Stimulated activated memory B cell treated with anti-CD40 and anti-IgM and Interleukin-4, amounts not matched to agents 10 μg/mL and 1 μg/mL and 100 μg/mL, for 72 hours (primary cell): ENCODE data around the gene CTNNA3.
"Not testable (repeated sequence)": the region's sequence is repeated elsewhere in the genome, so short reads cannot be mapped to it uniquely, and the experiment has no call there.

Experiments used
- ATAC-seq: fragments of 150-1000 bp; cut with Tn5 transposase; 2 replicates; pipeline ENCODE4 v1.10.0; 2021
- H3K27ac Mint-ChIP-seq: one replicate; pipeline ENCODE4 v1.8.0; 2022; ENCODE audit warnings: mild to moderate bottlenecking, mixed read lengths
- H3K27me3 Mint-ChIP-seq: one replicate; pipeline ENCODE4 v1.8.0; 2022; ENCODE audit warnings: mixed read lengths
- H3K36me3 Mint-ChIP-seq: one replicate; pipeline ENCODE4 v1.8.0; 2022; ENCODE audit warnings: mixed read lengths
- H3K4me1 Mint-ChIP-seq: one replicate; pipeline ENCODE4 v1.8.0; 2022; ENCODE audit warnings: mixed read lengths
- H3K4me3 Mint-ChIP-seq: one replicate; pipeline ENCODE4 v1.8.0; 2022; ENCODE audit warnings: mild to moderate bottlenecking, moderate library complexity, mixed read lengths
- H3K9me3 Mint-ChIP-seq: one replicate; pipeline ENCODE4 v1.8.0; 2022; ENCODE audit warnings: mixed read lengths

CTNNA3 gene

GRCh38 chr10:67250686-67251085 is 445.3 kb downstream of the CTNNA3 start:
- H3K4me3 Mint-ChIP-seq = no peak overlapping the region
- H3K27ac Mint-ChIP-seq = no peak overlapping the region
- H3K4me1 Mint-ChIP-seq = no peaks in the 10 kb centered on the region
- ATAC-seq = no peak
- peaks cover 4% of the 10 kb centered on the region for H3K9me3 Mint-ChIP-seq
- no peaks in the 10 kb centered on the region for H3K27me3 Mint-ChIP-seq
- no peaks in the 10 kb centered on the region for H3K36me3 Mint-ChIP-seq

GRCh38 chr10:67246066-67246555 is 449.9 kb downstream of the CTNNA3 start:
- H3K4me3 Mint-ChIP-seq = no peak overlapping the region
- no peaks in the 10 kb centered on the region for H3K4me1 Mint-ChIP-seq
- ATAC-seq = no peak
- no peak overlapping the region for H3K27ac Mint-ChIP-seq
- H3K27me3 Mint-ChIP-seq = no peaks in the 10 kb centered on the region
- H3K36me3 Mint-ChIP-seq = no peaks in the 10 kb centered on the region
- H3K9me3 Mint-ChIP-seq = no peaks in the 10 kb centered on the region

GRCh38 chr10:67242528-67242927 is 453.5 kb downstream of the CTNNA3 start:
- Mint-ChIP-seq H3K27me3 (no peaks in the 10 kb centered on the region), H3K4me3 (no peak overlapping the region), H3K36me3 (no peaks in the 10 kb centered on the region)

GRCh38 chr10:67241451-67241850 is 454.5 kb downstream of the CTNNA3 start:
- no peak overlapping the region for H3K27ac Mint-ChIP-seq
- H3K36me3 Mint-ChIP-seq = no peaks in the 10 kb centered on the region
- H3K4me1 Mint-ChIP-seq = no peaks in the 10 kb centered on the region
- no peak overlapping the region for H3K4me3 Mint-ChIP-seq
- ATAC-seq = no peak
- peaks cover 2% of the 10 kb centered on the region for H3K9me3 Mint-ChIP-seq
- no peaks in the 10 kb centered on the region for H3K27me3 Mint-ChIP-seq

More at GRCh38 chr10:67242528-67242927, 453.5 kb downstream of the CTNNA3 start:
- H3K9me3 Mint-ChIP-seq = peaks cover 1% of the 10 kb centered on the region
- ATAC-seq = no peak
- H3K4me1 Mint-ChIP-seq = no peaks in the 10 kb centered on the region
- no peak overlapping the region for H3K27ac Mint-ChIP-seq

- no peak for ATAC-seq
- Mint-ChIP-seq H3K9me3 (peaks cover 2% of the 10 kb centered on the region), H3K4me3 (no peak overlapping the region), H3K27ac (no peak overlapping the region), H3K36me3 (no peaks in the 10 kb centered on the region), H3K27me3 (no peaks in the 10 kb centered on the region), H3K4me1 (no peaks in the 10 kb centered on the region)
These were observed 456.0 kb downstream of the CTNNA3 start for GRCh38 chr10:67239864-67240497.

GRCh38 chr10:67230680-67231500 is 465.1 kb downstream of the CTNNA3 start:
- ATAC-seq, H3K4me1 Mint-ChIP-seq, H3K27ac Mint-ChIP-seq, H3K4me3 Mint-ChIP-seq, H3K9me3 Mint-ChIP-seq, H3K36me3 Mint-ChIP-seq: not testable (repeated sequence)
- H3K27me3 Mint-ChIP-seq = peaks cover 32% of the 10 kb centered on the region

- no peak for ATAC-seq
- peaks cover 9% of the 10 kb centered on the region for H3K9me3 Mint-ChIP-seq
- no peaks in the 10 kb centered on the region for H3K4me1 Mint-ChIP-seq
- no peak overlapping the region for H3K27ac Mint-ChIP-seq
- H3K36me3 Mint-ChIP-seq = no peaks in the 10 kb centered on the region
- no peak overlapping the region for H3K4me3 Mint-ChIP-seq
- H3K27me3 Mint-ChIP-seq = peaks cover 24% of the 10 kb centered on the region
These were observed 470.8 kb downstream of the CTNNA3 start for GRCh38 chr10:67225226-67225625.

- H3K36me3 Mint-ChIP-seq = no peaks in the 10 kb centered on the region
- no peak for ATAC-seq
- H3K27ac Mint-ChIP-seq = no peak overlapping the region
- no peaks in the 10 kb centered on the region for H3K4me1 Mint-ChIP-seq
- H3K27me3 Mint-ChIP-seq = peaks cover 17% of the 10 kb centered on the region
- no peak overlapping the region for H3K4me3 Mint-ChIP-seq
- H3K9me3 Mint-ChIP-seq = peaks cover 9% of the 10 kb centered on the region
These were observed 471.4 kb downstream of the CTNNA3 start for GRCh38 chr10:67224553-67224952.

GRCh38 chr10:67222934-67223333 is 473.1 kb downstream of the CTNNA3 start:
- Mint-ChIP-seq H3K27me3 (peaks cover 5% of the 10 kb centered on the region), H3K4me1 (no peaks in the 10 kb centered on the region), H3K9me3 (peaks cover 8% of the 10 kb centered on the region), H3K27ac (no peak overlapping the region), H3K4me3 (no peak overlapping the region), H3K36me3 (no peaks in the 10 kb centered on the region)
- no peak for ATAC-seq

GRCh38 chr10:67221939-67222494 is 474.0 kb downstream of the CTNNA3 start:
- Mint-ChIP-seq H3K36me3 (no peaks in the 10 kb centered on the region), H3K27ac (no peak overlapping the region), H3K4me3 (no peak overlapping the region), H3K27me3 (no peaks in the 10 kb centered on the region), H3K4me1 (no peaks in the 10 kb centered on the region), H3K9me3 (peaks cover 6% of the 10 kb centered on the region)
- ATAC-seq = no peak

GRCh38 chr10:67211680-67212079 is 484.3 kb downstream of the CTNNA3 start:
- Mint-ChIP-seq H3K27ac (no peak overlapping the region), H3K4me3 (no peak overlapping the region), H3K36me3 (no peaks in the 10 kb centered on the region), H3K4me1 (no peaks in the 10 kb centered on the region), H3K9me3 (no peaks in the 10 kb centered on the region), H3K27me3 (no peaks in the 10 kb centered on the region)
- no peak for ATAC-seq

GRCh38 chr10:67207923-67208322 is 488.1 kb downstream of the CTNNA3 start:
- H3K4me1 Mint-ChIP-seq, H3K27ac Mint-ChIP-seq, H3K4me3 Mint-ChIP-seq, H3K9me3 Mint-ChIP-seq, ATAC-seq, H3K27me3 Mint-ChIP-seq, H3K36me3 Mint-ChIP-seq: not testable (repeated sequence)

- ATAC-seq = no peak
- Mint-ChIP-seq H3K4me3 (no peak overlapping the region), H3K4me1 (peaks cover 6% of the 10 kb centered on the region), H3K36me3 (no peaks in the 10 kb centered on the region), H3K9me3 (peaks cover 2% of the 10 kb centered on the region), H3K27ac (no peak overlapping the region), H3K27me3 (no peaks in the 10 kb centered on the region)
These were observed 495.0 kb downstream of the CTNNA3 start for GRCh38 chr10:67200913-67201564.

- no peaks in the 10 kb centered on the region for H3K4me1 Mint-ChIP-seq
- H3K36me3 Mint-ChIP-seq = no peaks in the 10 kb centered on the region
- ATAC-seq = no peak
- no peaks in the 10 kb centered on the region for H3K9me3 Mint-ChIP-seq
- no peak overlapping the region for H3K27ac Mint-ChIP-seq
- no peaks in the 10 kb centered on the region for H3K27me3 Mint-ChIP-seq
- no peak overlapping the region for H3K4me3 Mint-ChIP-seq
These were observed 520.6 kb downstream of the CTNNA3 start for GRCh38 chr10:67175354-67175753.

- no peak overlapping the region for H3K27ac Mint-ChIP-seq
- peaks cover 2% of the 10 kb centered on the region for H3K9me3 Mint-ChIP-seq
- ATAC-seq = no peak
- H3K27me3 Mint-ChIP-seq = no peaks in the 10 kb centered on the region
- no peak overlapping the region for H3K4me3 Mint-ChIP-seq
- H3K36me3 Mint-ChIP-seq = no peaks in the 10 kb centered on the region
- H3K4me1 Mint-ChIP-seq = no peaks in the 10 kb centered on the region
These were observed 522.2 kb downstream of the CTNNA3 start for GRCh38 chr10:67173787-67174186.
